ENCODE results near the gene CD320.
"Not testable (repeated sequence)": the region's sequence is repeated elsewhere in the genome, so short reads cannot be mapped to it uniquely, and the experiment has no call there.

The CD320 gene

DNA sequence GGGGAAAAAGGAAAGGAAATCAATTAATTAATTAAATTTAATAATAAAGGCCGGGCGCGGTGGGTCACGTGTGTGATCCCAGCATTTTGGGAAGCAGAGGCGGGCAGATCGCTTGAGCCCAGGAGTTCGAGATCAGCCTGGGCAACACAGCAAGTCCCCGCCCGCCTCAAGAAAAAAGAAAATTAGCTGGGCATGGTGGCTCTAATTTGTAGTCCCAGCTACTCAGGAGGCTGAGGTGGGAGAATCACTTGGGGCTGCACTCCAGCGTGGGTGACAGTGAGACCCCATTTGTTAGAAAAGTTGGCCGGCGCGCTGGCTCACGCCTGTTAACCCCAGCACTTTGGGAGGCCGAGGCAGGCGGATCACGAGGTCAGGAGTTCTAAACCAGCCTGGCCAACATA, 733 bp upstream of the CD320 start:
- DNase-seq (ENCODE audit: low spot score) = no peak

GRCh38 chr19:8307400-8307964, 676 bp downstream of the CD320 start:
- peak; percentile 74 for DNase-seq (ENCODE audit: low spot score)

DNA sequence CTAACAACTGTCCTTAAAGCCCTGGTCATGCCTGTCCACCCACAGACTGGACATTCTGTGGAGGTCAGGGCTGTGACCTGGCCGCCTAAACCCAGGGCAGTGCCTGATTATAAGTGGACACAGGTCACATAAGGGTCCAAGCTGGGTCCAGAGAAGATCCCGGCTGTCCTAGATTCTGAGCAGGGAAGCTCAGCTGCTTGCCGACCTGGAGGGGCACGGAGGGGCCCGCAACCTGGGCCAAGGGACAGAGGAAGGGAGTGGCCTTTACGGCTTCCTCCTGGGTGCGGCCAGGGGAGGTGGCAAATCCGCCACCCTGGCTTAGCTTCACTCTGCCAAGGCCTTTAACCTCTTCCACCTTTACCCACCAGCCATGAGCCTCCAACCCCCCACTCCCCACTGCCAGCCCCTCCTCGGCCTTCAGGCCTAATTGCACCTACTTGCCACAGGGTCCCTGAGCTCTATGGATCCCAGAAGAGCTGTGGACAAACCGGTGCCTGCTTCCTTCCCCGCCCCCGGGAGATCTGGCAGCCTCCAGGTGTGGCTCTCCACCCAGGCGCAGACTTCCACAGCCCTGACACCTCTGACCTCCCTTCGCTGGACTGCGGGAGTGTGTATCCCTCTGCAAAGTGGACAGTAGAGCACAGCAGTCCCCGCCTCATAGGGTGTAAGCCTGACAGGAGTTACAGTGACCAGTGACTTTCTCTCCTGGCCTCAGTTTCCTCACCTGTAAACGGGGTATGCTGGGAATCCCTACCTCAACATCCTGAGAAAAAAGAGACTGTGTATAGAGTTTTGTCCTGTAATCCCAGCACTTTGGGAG, 1.7 kb downstream of the CD320 start:
- peak; percentile 24 for DNase-seq (ENCODE audit: low spot score)

GRCh38 chr19:8305798-8306197, 2.4 kb downstream of the CD320 start:
- peak; percentile 10 for DNase-seq (ENCODE audit: low spot score)

DNA sequence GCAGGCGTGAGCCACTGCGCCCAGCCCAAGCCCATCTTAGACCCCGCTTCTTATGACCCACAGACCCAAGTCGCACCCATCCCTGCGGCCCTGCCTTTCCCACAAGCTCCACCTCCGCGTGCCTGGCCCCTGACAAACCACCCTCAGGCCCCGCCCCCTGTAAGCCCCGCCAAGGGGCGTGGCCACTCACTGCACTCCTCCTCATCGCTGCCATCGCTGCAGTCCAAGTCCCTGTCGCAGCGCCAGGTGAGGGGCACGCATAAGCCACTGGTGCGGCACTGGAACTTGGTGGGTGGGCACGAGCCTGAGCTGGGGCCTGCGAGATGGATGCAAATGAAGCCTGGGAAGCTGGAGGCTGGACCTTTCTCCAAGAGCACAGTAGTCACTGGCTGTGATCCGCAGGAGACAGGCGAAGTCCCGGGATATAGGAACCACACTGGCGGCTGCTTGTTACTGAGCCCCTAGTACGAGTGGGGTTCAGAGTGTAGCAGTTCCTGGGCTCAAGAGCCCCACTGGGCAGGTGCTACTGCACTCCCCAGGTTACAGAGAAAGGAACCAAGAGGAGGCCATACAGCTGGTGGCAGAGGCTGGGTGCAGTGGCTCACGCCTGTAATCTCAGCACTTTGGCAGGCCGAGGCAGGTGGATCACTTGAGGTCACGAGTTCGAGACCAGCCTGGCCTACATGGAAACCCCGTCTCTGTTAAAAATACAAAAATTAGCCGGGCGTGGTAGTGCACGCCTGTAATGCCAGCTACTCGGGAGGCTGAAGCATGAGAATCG, 3.1 kb downstream of the CD320 start:
- peak; percentile 22 for DNase-seq (ENCODE audit: low spot score)

GRCh38 chr19:8302734-8303133, 5.4 kb downstream of the CD320 start:
- DNase-seq (ENCODE audit: low spot score) = peak; percentile 18

DNA sequence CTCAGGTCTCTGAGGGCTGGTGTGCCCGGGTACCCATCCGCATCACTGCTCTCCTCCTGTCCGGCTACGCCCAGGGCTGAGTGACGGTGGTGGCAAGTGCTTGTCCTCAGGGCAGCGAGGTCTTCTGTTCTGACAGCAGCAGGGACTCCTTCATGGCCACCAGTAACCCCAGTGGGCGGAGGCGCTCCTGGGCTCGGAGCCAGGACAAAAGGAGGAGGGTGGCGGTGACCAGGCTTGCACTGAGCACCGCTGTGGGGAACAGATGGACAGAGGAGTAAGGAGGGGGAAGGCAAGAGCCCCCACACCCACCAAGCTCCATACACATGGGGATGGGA, 5.8 kb downstream of the CD320 start:
- peak; percentile 11 for DNase-seq (ENCODE audit: low spot score)

DNA sequence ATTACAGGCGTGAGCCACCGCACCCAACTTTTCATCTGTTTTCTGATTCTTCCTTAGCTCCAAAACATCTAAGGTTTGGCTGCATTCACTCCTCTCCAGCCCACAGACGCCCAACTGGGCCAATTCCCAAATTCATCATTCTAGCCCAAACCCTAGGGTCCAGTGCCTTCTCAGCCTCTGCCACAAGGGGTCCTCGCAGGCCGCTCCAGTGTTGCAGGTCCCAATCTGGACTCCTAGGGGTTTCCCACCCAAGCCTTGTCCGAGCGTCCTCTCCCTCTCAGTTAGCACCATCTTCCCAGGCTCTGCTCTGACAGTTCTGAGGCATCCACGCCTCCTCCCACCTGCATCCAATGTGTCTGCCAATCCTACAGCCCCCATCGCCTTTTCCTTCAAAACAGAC, 16.8 kb downstream of the CD320 start:
- not testable (repeated sequence) for DNase-seq (ENCODE audit: low spot score)

- DNase-seq (ENCODE audit: low spot score) = not testable (repeated sequence)
Observed at GRCh38 chr19:8276508-8276907, 31.6 kb downstream of the CD320 start.

- DNase-seq (ENCODE audit: low spot score) = no peak
Observed at GRCh38 chr19:8269724-8270123, 38.4 kb downstream of the CD320 start.

DNA sequence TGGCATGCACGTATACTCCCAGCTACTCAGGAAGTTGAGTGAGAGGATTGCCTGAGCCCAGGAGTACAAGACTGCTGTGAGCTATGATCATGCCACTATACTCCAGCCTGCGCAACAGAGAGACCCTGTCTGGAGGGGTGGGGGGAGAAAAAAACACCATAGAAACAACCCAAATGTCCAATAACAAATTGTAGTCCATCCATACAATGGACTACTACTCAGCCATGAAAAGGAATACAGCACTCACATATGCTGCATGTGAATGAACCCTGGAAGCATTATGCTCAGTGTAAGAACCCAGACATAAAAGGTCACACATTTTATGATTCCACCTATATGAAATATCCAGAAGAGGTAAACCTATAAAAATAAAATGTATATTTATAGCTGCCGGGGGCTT, 42.3 kb downstream of the CD320 start:
- no peak for DNase-seq (ENCODE audit: low spot score)

DNA sequence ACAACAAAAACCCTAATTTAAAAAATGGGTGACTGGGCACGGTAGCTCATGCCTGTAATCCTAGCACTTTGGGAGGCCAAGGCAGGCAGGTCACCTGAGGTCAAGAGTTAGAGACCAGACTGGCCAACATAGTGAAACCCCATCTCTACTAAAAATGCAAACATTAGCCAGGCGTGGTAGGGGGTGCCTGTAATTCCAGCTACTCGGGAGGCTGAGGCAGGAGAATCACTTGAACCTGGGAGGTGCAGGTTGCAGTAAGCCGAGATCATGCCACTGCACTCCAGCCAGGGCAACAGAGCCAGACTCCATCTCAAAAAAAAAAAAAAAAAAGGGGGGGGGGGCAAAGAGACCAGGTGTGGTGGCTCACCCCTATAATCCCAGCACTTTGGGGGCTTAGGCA, 43.9 kb downstream of the CD320 start:
- DNase-seq (ENCODE audit: low spot score) = not testable (repeated sequence)

DNA sequence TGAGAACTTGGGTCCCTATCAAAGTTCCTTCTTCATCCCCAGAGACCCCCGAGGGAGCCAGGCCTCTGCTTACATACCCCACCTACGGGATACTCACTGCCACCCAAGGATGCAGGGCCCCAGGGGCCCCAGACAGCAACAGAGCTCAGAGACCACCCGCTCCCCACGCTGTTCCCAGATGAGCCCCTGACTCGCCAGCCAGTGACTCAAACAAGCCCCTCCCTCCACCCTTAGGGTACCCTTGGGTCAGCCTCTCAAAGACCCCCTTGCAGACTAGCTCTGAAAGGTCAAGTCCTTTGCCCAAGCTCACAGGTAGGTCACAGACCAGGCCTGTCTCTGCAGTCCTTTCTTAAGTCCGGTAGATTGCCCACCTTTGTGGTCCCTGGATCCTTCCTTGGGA, 45.7 kb downstream of the CD320 start:
- no peak for DNase-seq (ENCODE audit: low spot score)

GRCh38 chr19:8261881-8262280, 46.3 kb downstream of the CD320 start:
- no peak for DNase-seq (ENCODE audit: low spot score)

DNA sequence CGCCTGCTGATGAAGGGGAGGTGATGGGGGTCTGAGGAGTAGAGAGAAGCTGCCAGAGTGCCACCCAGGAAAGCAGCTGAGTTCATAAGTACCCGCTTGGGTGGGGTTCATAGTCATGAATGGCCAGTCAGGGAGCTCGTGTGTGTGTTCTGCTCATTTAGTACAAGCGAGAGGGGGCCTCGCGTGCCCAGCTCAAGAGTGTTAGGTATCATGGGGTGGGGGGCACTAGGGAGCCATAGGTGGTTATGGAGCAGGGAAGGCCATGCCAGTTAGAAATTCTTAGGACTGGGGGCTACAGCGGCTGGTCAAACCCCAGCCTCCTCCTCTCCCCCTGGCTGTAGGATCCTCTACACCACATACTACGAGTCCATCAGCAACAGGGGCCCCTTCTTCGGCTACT, 46.8 kb downstream of the CD320 start:
- DNase-seq (ENCODE audit: low spot score) = no peak

DNA sequence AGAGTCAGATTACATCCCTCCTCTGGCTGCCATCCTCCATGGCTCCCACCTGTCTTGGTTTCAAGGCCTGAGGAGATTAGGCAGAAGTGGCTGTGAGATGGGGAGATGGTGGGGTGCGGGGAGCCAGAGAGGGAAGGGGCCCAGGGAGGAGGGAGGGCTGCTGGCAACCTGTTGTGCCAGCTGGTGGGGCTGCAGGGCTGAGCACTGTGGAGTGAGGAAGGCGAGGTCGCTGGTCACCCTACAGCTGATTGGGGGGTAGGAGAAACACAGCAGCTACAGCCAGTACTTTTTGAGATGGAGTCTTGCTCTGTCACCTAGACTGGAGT, 48.3 kb downstream of the CD320 start:
- no peak for DNase-seq (ENCODE audit: low spot score)

DNA sequence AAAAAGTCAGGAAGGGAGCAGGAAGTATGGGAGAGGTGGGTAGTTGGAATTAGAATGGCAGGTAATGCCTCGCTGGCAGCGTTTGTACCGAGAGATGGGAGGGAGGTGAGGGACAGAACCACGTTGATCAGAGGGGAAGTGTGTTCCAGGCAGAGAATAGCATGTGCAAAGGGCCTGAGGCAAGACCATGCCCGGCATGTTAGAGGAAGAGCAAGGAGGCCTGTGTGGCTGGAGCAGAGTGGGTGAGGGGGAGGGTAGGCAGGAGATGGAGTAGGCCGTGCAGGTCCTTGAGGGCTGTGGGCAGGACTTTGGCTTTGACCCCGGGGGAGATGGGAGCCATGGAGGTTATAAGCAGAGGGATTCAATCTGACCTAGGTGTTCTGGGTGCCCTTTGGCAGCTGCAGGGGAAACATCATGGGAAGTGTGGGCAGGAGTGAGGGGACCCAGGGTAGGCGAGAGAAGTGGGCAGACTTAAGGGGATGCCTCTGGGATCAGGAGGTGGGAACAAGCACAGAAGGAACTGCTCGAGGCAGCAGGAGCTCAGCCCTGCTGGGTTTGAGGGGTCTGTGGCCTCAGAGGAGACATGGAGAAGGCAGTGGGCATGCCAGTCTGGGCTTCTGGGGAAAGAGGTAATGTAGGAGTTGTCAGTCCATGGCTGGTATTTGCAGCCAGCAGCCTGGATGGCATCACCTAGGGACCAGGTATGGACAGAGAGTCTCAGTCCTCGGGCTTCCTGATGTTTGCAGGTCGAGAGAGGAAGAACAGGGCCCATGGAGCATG, 48.8 kb downstream of the CD320 start:
- DNase-seq (ENCODE audit: low spot score) = no peak

GRCh38 chr19:8257052-8257443, 51.1 kb downstream of the CD320 start:
- DNase-seq (ENCODE audit: low spot score) = no peak

- no peak for DNase-seq (ENCODE audit: low spot score)
Observed at GRCh38 chr19:8256276-8257051, 51.7 kb downstream of the CD320 start.

- DNase-seq (ENCODE audit: low spot score) = no peak
Observed at GRCh38 chr19:8255426-8256125, 52.6 kb downstream of the CD320 start.
